HEK293T (cell line): ENCODE data around the gene LTK.

Experiments
- CTBP1 ChIP-seq: fragments of 450-650 bp; IDR thresholded peaks from 2 replicates; pipeline ENCODE4 v1.6.1; 2016; ENCODE audit warnings: borderline replicate concordance
- ELF4 ChIP-seq: fragments of 450-650 bp; IDR thresholded peaks from 2 replicates; pipeline ENCODE4 v1.6.1; 2017; ENCODE audit warnings: antibody characterized with exemption
- FOXK2 ChIP-seq: fragments of 450-650 bp; IDR thresholded peaks from 2 replicates; pipeline ENCODE4 v1.6.1; 2016; ENCODE audit warnings: mild to moderate bottlenecking
- LEF1 ChIP-seq: fragments of 450-650 bp; IDR thresholded peaks from 2 replicates; pipeline ENCODE4 v1.6.1; 2017; ENCODE audit warnings: mild to moderate bottlenecking, borderline replicate concordance
- SP1 ChIP-seq: fragments of 450-650 bp; IDR thresholded peaks from 2 replicates; pipeline ENCODE4 v1.6.1; 2017
- TARDBP ChIP-seq: fragments of 450-650 bp; IDR thresholded peaks from 2 replicates; pipeline ENCODE4 v1.6.1; 2016

- no peak for TF ChIP-seq SP1
- TF ChIP-seq CTBP1 = no peak
- no peak for TF ChIP-seq LEF1
- no peak for TF ChIP-seq FOXK2
- TF ChIP-seq ELF4 = no peak
- TF ChIP-seq TARDBP = no peak
These were observed 46.9 kb upstream of the LTK start for GRCh38 chr15:41560572-41560874.
